PC-9 (cell line): Measurements from ENCODE around the gene VAMP5. TPM values are rescaled to one million over a fixed set of nuclear protein-coding genes. Genes with fewer than 3 reads are reported as not detected.

Source experiments
- BruUV-seq: library from RNA; stranded (reverse); fragments of 400-500 nt; replicated peaks from 2 replicates; lab custom pipeline; 2021; lab: Mats Ljungman, UMichigan
- CTCF ChIA-PET: fragments of 300-600 bp; sonication (Branson Sonifier 250); formaldehyde crosslinking; loops from one replicate; lab custom pipeline; 2022; ENCODE audit warnings: antibody characterized with exemption; lab: Charles Lee
- POLR2A ChIA-PET: fragments of 300-600 bp; sonication (Branson Sonifier 250); formaldehyde crosslinking; loops from one replicate; lab custom pipeline; 2022; ENCODE audit warnings: antibody characterized with exemption; ENCODE audit not compliant: unreplicated experiment; lab: Charles Lee
- DNase-seq, 2 experiments: peaks; one replicate each; pipeline versions ENCODE4 v3.0.0 to v3.0.0-alpha.2; 2015 to 2022; ENCODE audit warnings: mixed read lengths in 1 of 2
- H2AFZ ChIP-seq: fragments of 200-600 bp; sonication (generic); 2 replicates; pipeline ENCODE4 v1.8.1; 2017; ENCODE audit warnings: antibody characterized with exemption
- H3F3A ChIP-seq: fragments of 200-600 bp; sonication (generic); 2 replicates; pipeline ENCODE4 v1.8.1; 2017; ENCODE audit warnings: antibody characterized with exemption, mild to moderate bottlenecking, low read depth; ENCODE audit not compliant: insufficient read depth
- H3K27ac ChIP-seq: fragments of 200-600 bp; sonication (generic); 2 replicates; pipeline ENCODE4 v1.6.1; 2016; ENCODE audit warnings: mixed run types
- H3K27me3 ChIP-seq: fragments of 200-600 bp; sonication (generic); 2 replicates; pipeline ENCODE4 v1.6.1; 2016; ENCODE audit warnings: low read depth, mixed run types; ENCODE audit not compliant: insufficient read depth
- H3K36me3 ChIP-seq: fragments of 200-600 bp; sonication (generic); 2 replicates; pipeline ENCODE4 v1.6.1; 2016; ENCODE audit warnings: low read depth, mixed run types
- H3K4me1 ChIP-seq: fragments of 200-600 bp; sonication (generic); replicated peaks from 2 replicates; pipeline ENCODE4 v1.6.1; 2016; ENCODE audit warnings: mixed run types; ENCODE audit not compliant: insufficient read depth
- H3K4me2 ChIP-seq: fragments of 200-600 bp; sonication (generic); 2 replicates; pipeline ENCODE4 v1.6.1; 2017; ENCODE audit warnings: mixed run types
- H3K4me3 ChIP-seq: fragments of 200-600 bp; sonication (generic); 2 replicates; pipeline ENCODE4 v1.6.1; 2016; ENCODE audit warnings: mixed run types
- H3K79me2 ChIP-seq: fragments of 200-600 bp; sonication (generic); 2 replicates; pipeline ENCODE4 v1.6.1; 2017; ENCODE audit warnings: low read depth, mixed run types
- H3K9me2 ChIP-seq: fragments of 200-600 bp; sonication (generic); 2 replicates; pipeline ENCODE4 v1.8.1; 2017; ENCODE audit warnings: mild to moderate bottlenecking; ENCODE audit not compliant: insufficient read depth
- H3K9me3 ChIP-seq: fragments of 200-600 bp; sonication (generic); 2 replicates; pipeline ENCODE4 v1.8.1; 2016; ENCODE audit warnings: low read depth; ENCODE audit not compliant: insufficient read depth
- H4K20me1 ChIP-seq: fragments of 200-600 bp; sonication (generic); 2 replicates; pipeline ENCODE4 v1.8.1; 2017; ENCODE audit not compliant: insufficient read depth
- EZH2 ChIP-seq: fragments of 200-600 bp; sonication (generic); IDR thresholded peaks from 2 replicates; pipeline ENCODE4 v1.8.0; 2017; ENCODE audit warnings: antibody characterized with exemption, low read depth
- intact Hi-C: fragments of 100-400 bp; cut with micrococcal nuclease; formaldehyde crosslinking; loops from one replicate; pipeline ENCODE4 v1.10.0; 2022; ENCODE audit not compliant: unreplicated experiment
- total RNA-seq: library from RNA; stranded (reverse); gene quantifications from 2 replicates; pipeline ENCODE4 v1.2.3, GENCODE V29; 2021
- TF ChIP-seq, protein P1 (sequence below): fragments of 200-600 bp; sonication (generic); conservative IDR thresholded peaks from 2 replicates; pipeline ENCODE4 v1.6.1; 2017; ENCODE audit warnings: mixed run types, antibody characterized with exemption, mild to moderate bottlenecking, moderate library complexity

VAMP5 gene
- total RNA-seq, 1 experiment from 2014 or later, result 7.2 TPM

DNA sequence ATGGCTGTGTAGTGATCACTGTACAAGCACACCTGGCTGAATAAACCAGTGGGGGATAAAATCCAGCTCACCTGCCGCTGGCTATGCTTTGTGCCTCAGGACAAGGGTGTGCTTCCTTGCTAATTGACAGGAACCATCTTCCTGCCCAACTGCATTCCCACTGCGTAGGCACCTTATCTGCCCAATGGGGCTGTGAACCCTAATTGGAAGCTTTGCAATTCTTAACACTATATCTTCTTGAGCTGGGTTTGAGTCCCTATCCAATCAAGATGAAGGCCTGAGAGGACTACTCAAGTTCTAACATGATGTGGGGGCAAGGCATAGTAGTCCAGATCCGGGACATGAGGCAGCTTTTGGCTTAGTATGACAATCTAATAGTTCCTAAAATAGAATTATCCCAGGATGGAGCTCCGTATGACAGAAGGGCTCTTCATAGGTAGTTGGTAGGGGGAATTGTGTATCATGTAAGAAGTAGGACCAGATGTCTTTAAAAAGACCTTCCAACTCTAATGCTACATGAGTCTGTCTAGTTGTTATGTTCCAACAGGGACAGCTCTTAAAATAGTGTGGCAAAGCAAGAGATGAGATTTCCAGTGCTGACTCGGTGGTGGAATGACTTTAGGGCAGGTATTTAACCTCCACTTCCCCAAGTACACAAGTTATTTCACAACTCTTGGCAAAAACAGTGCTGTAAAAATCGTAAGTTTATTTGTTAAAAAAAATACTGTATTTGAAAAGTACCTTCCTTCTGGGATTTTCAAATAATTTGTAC lies 20.5 kb downstream of the VAMP5 start:
- peak in 1 of 2 experiments; percentile 64 for DNase-seq
- intact Hi-C loops, result loop anchor here (5.0 kb wide), 1 partner anchor 42 kb away; the partner anchor contains the start of gene GGCX
- H2AFZ ChIP-seq, result no peak overlapping the region
- H3K36me3 ChIP-seq, result peaks cover 19% of the 10 kb centered on the region
- BruUV-seq, result no TSS peak
- TF ChIP-seq EZH2, result no peak
- TF ChIP-seq, protein P1, sequence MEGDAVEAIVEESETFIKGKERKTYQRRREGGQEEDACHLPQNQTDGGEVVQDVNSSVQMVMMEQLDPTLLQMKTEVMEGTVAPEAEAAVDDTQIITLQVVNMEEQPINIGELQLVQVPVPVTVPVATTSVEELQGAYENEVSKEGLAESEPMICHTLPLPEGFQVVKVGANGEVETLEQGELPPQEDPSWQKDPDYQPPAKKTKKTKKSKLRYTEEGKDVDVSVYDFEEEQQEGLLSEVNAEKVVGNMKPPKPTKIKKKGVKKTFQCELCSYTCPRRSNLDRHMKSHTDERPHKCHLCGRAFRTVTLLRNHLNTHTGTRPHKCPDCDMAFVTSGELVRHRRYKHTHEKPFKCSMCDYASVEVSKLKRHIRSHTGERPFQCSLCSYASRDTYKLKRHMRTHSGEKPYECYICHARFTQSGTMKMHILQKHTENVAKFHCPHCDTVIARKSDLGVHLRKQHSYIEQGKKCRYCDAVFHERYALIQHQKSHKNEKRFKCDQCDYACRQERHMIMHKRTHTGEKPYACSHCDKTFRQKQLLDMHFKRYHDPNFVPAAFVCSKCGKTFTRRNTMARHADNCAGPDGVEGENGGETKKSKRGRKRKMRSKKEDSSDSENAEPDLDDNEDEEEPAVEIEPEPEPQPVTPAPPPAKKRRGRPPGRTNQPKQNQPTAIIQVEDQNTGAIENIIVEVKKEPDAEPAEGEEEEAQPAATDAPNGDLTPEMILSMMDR, result no peak
- peaks cover 57% of the 10 kb centered on the region for H3K79me2 ChIP-seq
- H3K4me1 ChIP-seq, result peaks cover 66% of the 10 kb centered on the region
- H3K27ac ChIP-seq, result peak overlapping the region; percentile 99
- H3K4me2 ChIP-seq, result peak overlapping the region; percentile 82
- no peaks in the 10 kb centered on the region for H4K20me1 ChIP-seq
- peak overlapping the region; percentile 59 for H3K4me3 ChIP-seq
- CTCF ChIA-PET, result interaction anchor here (0.6 kb wide), 1 partner anchor 198 kb away, joined by 11 read pairs; no protein-coding TSS in a partner anchor
- H3K9me3 ChIP-seq, result no peaks in the 10 kb centered on the region
- no peaks in the 10 kb centered on the region for H3K9me2 ChIP-seq
- POLR2A ChIA-PET, result interaction anchor here (0.5 to 0.6 kb wide), 3 partner anchors 12 to 43 kb away, joined by 3 to 13 read pairs (median 3); partner anchors contain the start of gene GGCX
- H3F3A ChIP-seq, result peaks cover 68% of the 10 kb centered on the region
- H3K27me3 ChIP-seq, result no peaks in the 10 kb centered on the region

DNA sequence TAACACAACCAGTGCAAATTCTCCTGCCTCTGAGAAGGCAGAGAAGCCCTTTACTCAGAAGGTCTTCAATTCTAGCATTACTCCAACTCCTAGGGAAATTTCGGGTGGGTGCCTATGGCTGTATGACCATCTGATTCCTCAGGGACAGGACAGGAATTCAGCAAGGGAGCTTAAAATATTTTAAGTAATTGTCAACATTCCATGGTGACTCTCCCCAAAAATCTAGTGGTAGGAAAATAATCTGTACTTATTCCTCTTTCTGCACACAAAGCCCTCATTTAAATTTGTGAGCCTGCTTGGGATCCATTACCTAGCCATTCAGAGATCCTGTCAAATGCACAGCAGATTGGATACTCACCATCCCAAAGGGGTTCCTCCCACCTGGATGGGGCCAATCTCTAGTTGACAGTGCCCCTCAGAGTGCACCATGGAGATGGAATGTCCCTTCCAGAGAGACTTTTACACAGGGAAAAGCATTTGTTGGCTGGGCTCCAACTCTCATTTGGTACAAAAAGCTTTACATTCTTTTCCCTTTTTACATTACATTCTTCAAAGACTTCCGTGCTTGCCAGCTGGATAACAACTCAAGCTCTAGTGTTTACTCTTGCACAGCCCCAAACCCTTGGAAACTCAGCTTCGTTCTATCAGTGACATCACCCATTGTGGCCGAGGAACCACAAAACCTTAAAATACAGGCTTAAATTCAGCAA lies 21.3 kb downstream of the VAMP5 start:
- H3K79me2 ChIP-seq, result peaks cover 65% of the 10 kb centered on the region
- no peaks in the 10 kb centered on the region for H3K9me3 ChIP-seq
- peaks cover 19% of the 10 kb centered on the region for H3K36me3 ChIP-seq
- ChIA-PET POLR2A (interaction anchor here (0.6 kb wide), 1 partner anchor 44 kb away, joined by 13 read pairs; the partner anchor contains the start of gene GGCX), CTCF (interaction anchor here (0.6 kb wide), 1 partner anchor 197 kb away, joined by 11 read pairs; no protein-coding TSS in a partner anchor)
- H3K27me3 ChIP-seq, result no peaks in the 10 kb centered on the region
- peaks cover 74% of the 10 kb centered on the region for H3K4me1 ChIP-seq
- no peak overlapping the region for H2AFZ ChIP-seq
- peak overlapping the region; percentile 59; the same call in 1 of the 2 replicates for H3K4me3 ChIP-seq
- BruUV-seq, result no TSS peak
- intact Hi-C loops, result no loop called here
- H3F3A ChIP-seq, result peaks cover 76% of the 10 kb centered on the region
- H4K20me1 ChIP-seq, result no peaks in the 10 kb centered on the region
- TF ChIP-seq EZH2, result no peak
- TF ChIP-seq, protein P1, result no peak
- DNase-seq, result peak in 1 of 2 experiments; percentile 49
- peak overlapping the region; percentile 82 for H3K4me2 ChIP-seq
- no peaks in the 10 kb centered on the region for H3K9me2 ChIP-seq
- H3K27ac ChIP-seq, result peak overlapping the region; percentile 99

DNA sequence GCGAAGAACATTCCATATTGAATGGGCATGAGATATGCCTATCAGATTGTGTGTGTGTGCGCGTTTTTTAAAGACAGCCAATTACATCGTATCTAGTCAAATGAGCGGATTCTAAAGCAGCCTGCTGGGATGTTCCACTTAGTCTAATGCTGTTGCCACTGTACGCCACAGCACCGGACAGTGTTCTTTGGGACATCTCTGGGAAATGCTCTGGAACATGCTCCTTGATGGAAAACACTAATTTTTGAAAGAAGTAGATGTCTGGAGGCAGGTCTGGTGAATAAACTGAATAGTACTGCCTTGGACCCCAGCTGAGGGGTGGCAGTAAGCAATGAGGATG lies 21.9 kb downstream of the VAMP5 start:
- peaks cover 19% of the 10 kb centered on the region for H3K36me3 ChIP-seq
- peaks cover 74% of the 10 kb centered on the region for H3F3A ChIP-seq
- 0 out of 2 replicates have a peak overlapping the region, but pooled peaks have one; percentile 59 for H3K4me3 ChIP-seq
- H2AFZ ChIP-seq, result no peak overlapping the region
- no peaks in the 10 kb centered on the region for H3K9me2 ChIP-seq
- H3K4me1 ChIP-seq, result peaks cover 74% of the 10 kb centered on the region
- H3K4me2 ChIP-seq, result peak overlapping the region; percentile 82
- no peaks in the 10 kb centered on the region for H3K27me3 ChIP-seq
- H4K20me1 ChIP-seq, result no peaks in the 10 kb centered on the region
- intact Hi-C loops, result no loop called here
- peaks cover 70% of the 10 kb centered on the region for H3K79me2 ChIP-seq
- no peaks in the 10 kb centered on the region for H3K9me3 ChIP-seq
- ChIA-PET CTCF (no interaction called here), POLR2A (no interaction called here)
- no TSS peak for BruUV-seq
- no peak for DNase-seq
- TF ChIP-seq, protein P1, result no peak
- no peak for TF ChIP-seq EZH2
- peak overlapping the region; percentile 99 for H3K27ac ChIP-seq
